Activated CD8-positive, alpha-beta memory T cell treated with anti-CD3 and anti-CD28 coated beads for 4 hours (primary cell): Measurements from ENCODE around the gene RAB3IL1.

Experiments
- DNase-seq, 2 donors: peaks; one replicate each; pipeline ENCODE4 v3.0.0-alpha.2; 2020; ENCODE audit warnings: low read depth in 2 of 2

Gene RAB3IL1

GRCh38 chr11:61866958-61867343, 50.4 kb downstream of the RAB3IL1 start:
- DNase-seq: no peak

- DNase-seq: no peak
Observed at GRCh38 chr11:61866231-61866957, 51.0 kb downstream of the RAB3IL1 start.

- no peak for DNase-seq
Observed at GRCh38 chr11:61864814-61865775, 52.3 kb downstream of the RAB3IL1 start.

GRCh38 chr11:61863548-61864081, 53.8 kb downstream of the RAB3IL1 start:
- DNase-seq: no peak

GRCh38 chr11:61862714-61863547, 54.4 kb downstream of the RAB3IL1 start:
- no peak for DNase-seq

- no peak for DNase-seq
Observed at GRCh38 chr11:61861634-61862033, 55.7 kb downstream of the RAB3IL1 start.

GRCh38 chr11:61860054-61860903, 57.1 kb downstream of the RAB3IL1 start:
- DNase-seq: no peak

GRCh38 chr11:61855939-61856680, 61.3 kb downstream of the RAB3IL1 start:
- DNase-seq: no peak

GRCh38 chr11:61854966-61855714, 62.2 kb downstream of the RAB3IL1 start:
- no peak for DNase-seq

- DNase-seq: no peak
Observed at GRCh38 chr11:61854206-61854895, 63.0 kb downstream of the RAB3IL1 start.

- DNase-seq: no peak
Observed at GRCh38 chr11:61853698-61854169, 63.6 kb downstream of the RAB3IL1 start.

GRCh38 chr11:61851900-61852295, 65.5 kb downstream of the RAB3IL1 start:
- DNase-seq: no peak

GRCh38 chr11:61851113-61851899, 66.1 kb downstream of the RAB3IL1 start:
- no peak for DNase-seq

- no peak for DNase-seq
Observed at GRCh38 chr11:61850687-61851086, 66.7 kb downstream of the RAB3IL1 start.

GRCh38 chr11:61848631-61849030, 68.7 kb downstream of the RAB3IL1 start:
- DNase-seq: no peak

GRCh38 chr11:61847914-61848581, 69.3 kb downstream of the RAB3IL1 start:
- DNase-seq: no peak
